ENCODE results near the gene NOC2L. TPM values are rescaled to one million over a fixed set of nuclear protein-coding genes. Genes with fewer than 3 reads are reported as not detected.

NOC2L gene
- total RNA-seq, 1 donor from 2014 or later: 40.8 TPM

GRCh38 chr1:985126-985525 lies 26.1 kb upstream of the NOC2L start:
- Histone ChIP-seq H3K4me1 (peaks cover 32% of the 10 kb centered on the region), H3K9me3 (replicated peaks) (no peaks in the 10 kb centered on the region), H3K36me3 (no peaks in the 10 kb centered on the region), H3K27ac (replicated peaks) (no peak overlapping the region), H3K4me3 (no peak overlapping the region), H3K27me3 (ENCODE audit: low read depth) (peaks cover 25% of the 10 kb centered on the region)
- intact Hi-C loops (cut with micrococcal nuclease): loop anchor here (10.0 kb wide), 1 partner anchor 80 kb away; no protein-coding TSS in a partner anchor
- DNase-seq: no peak
- TF ChIP-seq, protein P1, sequence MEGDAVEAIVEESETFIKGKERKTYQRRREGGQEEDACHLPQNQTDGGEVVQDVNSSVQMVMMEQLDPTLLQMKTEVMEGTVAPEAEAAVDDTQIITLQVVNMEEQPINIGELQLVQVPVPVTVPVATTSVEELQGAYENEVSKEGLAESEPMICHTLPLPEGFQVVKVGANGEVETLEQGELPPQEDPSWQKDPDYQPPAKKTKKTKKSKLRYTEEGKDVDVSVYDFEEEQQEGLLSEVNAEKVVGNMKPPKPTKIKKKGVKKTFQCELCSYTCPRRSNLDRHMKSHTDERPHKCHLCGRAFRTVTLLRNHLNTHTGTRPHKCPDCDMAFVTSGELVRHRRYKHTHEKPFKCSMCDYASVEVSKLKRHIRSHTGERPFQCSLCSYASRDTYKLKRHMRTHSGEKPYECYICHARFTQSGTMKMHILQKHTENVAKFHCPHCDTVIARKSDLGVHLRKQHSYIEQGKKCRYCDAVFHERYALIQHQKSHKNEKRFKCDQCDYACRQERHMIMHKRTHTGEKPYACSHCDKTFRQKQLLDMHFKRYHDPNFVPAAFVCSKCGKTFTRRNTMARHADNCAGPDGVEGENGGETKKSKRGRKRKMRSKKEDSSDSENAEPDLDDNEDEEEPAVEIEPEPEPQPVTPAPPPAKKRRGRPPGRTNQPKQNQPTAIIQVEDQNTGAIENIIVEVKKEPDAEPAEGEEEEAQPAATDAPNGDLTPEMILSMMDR (IDR thresholded peaks at IDR 0.05; ENCODE audit: borderline replicate concordance): no peak

- Histone ChIP-seq H3K27me3 (ENCODE audit: low read depth) (peaks cover 26% of the 10 kb centered on the region), H3K4me1 (peaks cover 39% of the 10 kb centered on the region), H3K36me3 (peaks cover 4% of the 10 kb centered on the region), H3K4me3 (peak overlapping the region; percentile 74), H3K9me3 (replicated peaks) (no peaks in the 10 kb centered on the region), H3K27ac (replicated peaks) (peak overlapping the region; percentile 97)
- DNase-seq: no peak
- TF ChIP-seq, protein P1 (IDR thresholded peaks at IDR 0.05; ENCODE audit: borderline replicate concordance): peak; percentile 20
- intact Hi-C loops (cut with micrococcal nuclease): loop anchor here (10.0 kb wide), 1 partner anchor 80 kb away; no protein-coding TSS in a partner anchor
Measured at GRCh38 chr1:984476-984814, 25.4 kb upstream of the NOC2L start.

DNA sequence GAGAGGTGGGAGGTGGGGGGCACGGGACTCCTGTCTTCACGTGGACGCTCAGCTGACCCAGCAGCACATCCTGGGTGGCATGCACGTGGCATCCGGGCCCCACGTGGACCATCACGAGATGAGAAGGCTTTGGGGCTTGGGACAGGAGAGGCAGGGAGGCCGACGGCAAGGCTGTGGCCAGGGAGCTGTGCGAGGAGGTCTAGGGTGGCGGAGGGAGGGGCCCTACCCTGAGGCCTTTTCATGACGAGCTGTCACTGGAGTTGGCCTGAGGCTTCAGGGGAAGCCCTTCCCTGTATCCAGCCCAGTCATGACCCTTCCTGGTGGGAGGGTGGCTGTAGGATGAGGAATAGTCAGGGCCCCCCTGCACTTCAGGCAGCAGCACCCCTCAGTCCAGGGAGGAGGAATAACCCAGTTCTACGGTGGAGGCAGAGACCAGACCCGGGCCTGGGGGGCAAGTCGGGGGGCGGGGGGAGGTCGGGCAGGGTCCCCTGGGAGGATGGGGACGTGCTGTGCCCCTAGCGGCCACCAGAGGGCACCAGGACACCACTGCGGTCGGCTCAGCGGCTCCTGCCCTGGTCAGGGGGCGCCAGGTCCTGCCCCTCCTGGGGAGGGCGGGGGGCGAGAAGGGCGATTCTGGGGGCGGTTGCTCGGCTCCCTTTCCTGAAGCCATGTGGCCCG lies 24.9 kb upstream of the NOC2L start:
- H3K4me1 ChIP-seq: peaks cover 44% of the 10 kb centered on the region
- H3K9me3 ChIP-seq (replicated peaks): no peaks in the 10 kb centered on the region
- TF ChIP-seq, protein P1 (IDR thresholded peaks at IDR 0.05; ENCODE audit: borderline replicate concordance): peak; percentile 96
- peak overlapping the region; percentile 74 for H3K4me3 ChIP-seq
- H3K27ac ChIP-seq (replicated peaks): peak overlapping the region; percentile 97
- peaks cover 9% of the 10 kb centered on the region for H3K36me3 ChIP-seq
- H3K27me3 ChIP-seq (ENCODE audit: low read depth): peaks cover 26% of the 10 kb centered on the region
- DNase-seq: peak; percentile 55
- intact Hi-C loops (cut with micrococcal nuclease): loop anchor here (10.0 kb wide), 1 partner anchor 81 kb away; no protein-coding TSS in a partner anchor

DNA sequence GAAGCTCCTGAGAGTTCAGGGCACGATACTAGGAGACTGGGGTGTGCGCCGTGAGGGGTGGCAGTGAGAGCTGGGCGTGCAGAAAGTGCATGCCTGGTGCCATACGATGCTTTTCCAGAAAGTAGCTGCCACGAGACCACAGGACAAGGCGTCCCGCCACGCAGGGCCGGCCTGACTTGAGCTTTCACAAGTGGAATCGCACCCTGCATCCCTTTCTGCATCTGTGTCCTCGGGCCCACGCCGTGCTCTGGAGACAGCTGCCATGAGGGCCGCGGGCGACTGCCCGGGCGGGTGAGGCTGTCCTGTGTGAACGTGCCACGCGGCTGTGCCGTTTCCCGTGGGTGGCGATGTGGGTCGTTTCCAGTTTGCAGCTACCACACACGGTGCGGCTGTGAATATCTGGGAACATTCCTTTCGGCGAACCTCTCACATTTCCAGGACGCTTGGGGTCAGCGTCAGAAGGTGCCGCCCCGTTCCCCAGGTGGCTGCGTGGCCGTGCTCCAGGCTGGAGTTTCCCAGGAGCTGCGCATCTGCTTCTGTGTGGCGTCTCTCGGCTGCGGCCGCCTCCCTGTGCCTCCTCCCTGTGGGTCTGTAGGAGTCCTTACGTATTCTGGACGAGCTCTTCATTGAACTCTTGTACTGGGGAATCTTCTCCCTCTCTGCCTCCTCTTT lies 23.8 kb upstream of the NOC2L start:
- DNase-seq: peak; percentile 19

DNA sequence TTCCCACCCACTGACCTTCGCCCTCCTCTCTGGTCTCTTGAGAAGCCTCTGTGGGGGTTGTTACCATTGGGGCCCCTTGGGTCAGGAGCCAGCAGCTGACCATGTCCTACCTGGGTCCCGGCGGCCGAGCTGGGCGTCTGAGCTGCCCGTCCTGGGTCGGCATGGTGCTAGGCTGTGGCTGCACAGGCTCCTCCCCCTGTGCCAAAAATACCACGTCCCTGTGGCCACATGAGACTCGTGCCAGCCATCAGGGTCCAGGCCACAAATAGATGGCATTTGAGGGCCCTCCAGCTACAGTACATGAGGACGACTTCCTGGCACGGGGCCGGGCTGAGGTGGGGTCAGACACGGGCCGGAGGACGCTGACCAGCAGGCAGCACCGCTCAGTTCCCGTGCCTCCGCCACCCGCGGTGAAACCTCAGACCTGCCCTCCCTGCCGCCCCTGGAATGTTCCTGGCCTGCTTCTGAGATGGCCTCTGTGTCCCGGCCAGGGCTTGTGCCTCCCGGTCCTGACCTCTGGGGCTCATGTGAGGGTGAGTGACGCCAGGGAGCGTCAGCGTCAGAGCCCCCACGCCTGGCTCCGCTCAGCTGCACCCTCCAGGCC lies 23.0 kb upstream of the NOC2L start, which contains the start of gene PERM1:
Gene PERM1, minus strand, starts transcription at position 139 of the 604 bp plus-strand sequence. CDS start 1,064 bp downstream, outside the sequence.
- H3K36me3 ChIP-seq: peaks cover 17% of the 10 kb centered on the region
- intact Hi-C loops (cut with micrococcal nuclease): loop anchor here (10.0 kb wide), 1 partner anchor 83 kb away; no protein-coding TSS in a partner anchor
- no peaks in the 10 kb centered on the region for H3K9me3 ChIP-seq (replicated peaks)
- peaks cover 26% of the 10 kb centered on the region for H3K27me3 ChIP-seq (ENCODE audit: low read depth)
- TF ChIP-seq, protein P1 (IDR thresholded peaks at IDR 0.05; ENCODE audit: borderline replicate concordance): no peak
- DNase-seq: peak; percentile 86
- peak within 1 kb of the TSS; percentile 97 for H3K27ac ChIP-seq (replicated peaks)
- peaks cover 49% of the 10 kb centered on the region for H3K4me1 ChIP-seq
- H3K4me3 ChIP-seq: peak within 1 kb of the TSS; percentile 74

More for the DNA sequence above, 23.8 kb upstream of the NOC2L start:
- H3K36me3 ChIP-seq: peaks cover 17% of the 10 kb centered on the region
- TF ChIP-seq, protein P1 (IDR thresholded peaks at IDR 0.05; ENCODE audit: borderline replicate concordance): no peak
- intact Hi-C loops (cut with micrococcal nuclease): loop anchor here (10.0 kb wide), 1 partner anchor 82 kb away; no protein-coding TSS in a partner anchor
- no peaks in the 10 kb centered on the region for H3K9me3 ChIP-seq (replicated peaks)
- H3K4me1 ChIP-seq: peaks cover 49% of the 10 kb centered on the region
- H3K27ac ChIP-seq (replicated peaks): peak overlapping the region; percentile 97
- H3K4me3 ChIP-seq: peak overlapping the region; percentile 74
- H3K27me3 ChIP-seq (ENCODE audit: low read depth): peaks cover 26% of the 10 kb centered on the region
